Measurements from ENCODE around the gene CMTM7. TPM values are rescaled to one million over a fixed set of nuclear protein-coding genes. Genes with fewer than 3 reads are reported as not detected.

Gene CMTM7
- total and polyA plus RNA-seq, 12 donors = 5.4 to 19.2 (median 13.0) TPM

DNA sequence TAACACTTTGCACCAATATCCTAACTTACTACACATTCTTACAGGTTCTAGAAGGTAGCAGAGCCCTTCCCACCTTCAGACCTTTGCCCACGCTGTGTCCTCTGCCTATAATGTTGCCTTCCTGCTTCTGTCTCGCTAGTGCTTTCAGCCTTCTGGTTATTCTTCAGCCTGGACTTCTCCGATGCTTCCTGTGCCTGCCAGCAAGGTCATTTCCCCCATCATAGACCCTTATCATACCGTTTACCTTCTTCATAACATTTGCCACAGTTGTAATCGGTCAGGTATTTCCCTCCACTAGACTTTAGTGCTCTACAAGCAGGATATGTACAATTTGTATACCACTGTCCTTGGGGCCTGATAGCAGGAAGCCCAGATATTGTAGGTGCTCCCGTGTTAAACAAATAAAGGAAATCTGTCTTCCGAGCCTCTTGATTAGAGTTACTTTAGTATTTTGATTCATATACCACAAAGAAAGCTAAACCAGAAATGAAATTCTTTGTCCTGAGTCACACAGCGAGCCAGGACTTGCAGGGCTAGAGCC is 35.8 kb upstream of the CMTM7 start:
- H3K4me3 ChIP-seq = no peak overlapping the region
- no peaks in the 10 kb centered on the region for H3K4me1 ChIP-seq (replicated peaks in 1 of 2)
- intact Hi-C loops (cut with DNase I) = no loop called here
- 80 to 85% (median 83%) methylated on average over 8 of the region's 8 CpGs for WGBS, 4 donors
- no peak for TF ChIP-seq POLR2A (IDR thresholded peaks at IDR 0.05)
- TF ChIP-seq, protein P1, sequence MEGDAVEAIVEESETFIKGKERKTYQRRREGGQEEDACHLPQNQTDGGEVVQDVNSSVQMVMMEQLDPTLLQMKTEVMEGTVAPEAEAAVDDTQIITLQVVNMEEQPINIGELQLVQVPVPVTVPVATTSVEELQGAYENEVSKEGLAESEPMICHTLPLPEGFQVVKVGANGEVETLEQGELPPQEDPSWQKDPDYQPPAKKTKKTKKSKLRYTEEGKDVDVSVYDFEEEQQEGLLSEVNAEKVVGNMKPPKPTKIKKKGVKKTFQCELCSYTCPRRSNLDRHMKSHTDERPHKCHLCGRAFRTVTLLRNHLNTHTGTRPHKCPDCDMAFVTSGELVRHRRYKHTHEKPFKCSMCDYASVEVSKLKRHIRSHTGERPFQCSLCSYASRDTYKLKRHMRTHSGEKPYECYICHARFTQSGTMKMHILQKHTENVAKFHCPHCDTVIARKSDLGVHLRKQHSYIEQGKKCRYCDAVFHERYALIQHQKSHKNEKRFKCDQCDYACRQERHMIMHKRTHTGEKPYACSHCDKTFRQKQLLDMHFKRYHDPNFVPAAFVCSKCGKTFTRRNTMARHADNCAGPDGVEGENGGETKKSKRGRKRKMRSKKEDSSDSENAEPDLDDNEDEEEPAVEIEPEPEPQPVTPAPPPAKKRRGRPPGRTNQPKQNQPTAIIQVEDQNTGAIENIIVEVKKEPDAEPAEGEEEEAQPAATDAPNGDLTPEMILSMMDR (IDR thresholded peaks at IDR 0.05) = no peak
- DNase-seq = no peak
- H3K36me3 ChIP-seq (replicated peaks in 1 of 2) = no peaks in the 10 kb centered on the region
- H3K27ac ChIP-seq = no peak overlapping the region
- no peaks in the 10 kb centered on the region for H3K9me3 ChIP-seq (replicated peaks in 1 of 3)
- H3K27me3 ChIP-seq = no peaks in the 10 kb centered on the region

GRCh38 chr3:32359766-32360492 is 31.7 kb upstream of the CMTM7 start:
- Histone ChIP-seq H3K27ac (no peak overlapping the region), H3K4me3 (no peak overlapping the region), H3K4me1 (replicated peaks in 1 of 2) (no peaks in the 10 kb centered on the region), H3K9me3 (replicated peaks in 1 of 3) (no peaks in the 10 kb centered on the region), H3K27me3 (no peaks in the 10 kb centered on the region), H3K36me3 (replicated peaks in 1 of 2) (no peaks in the 10 kb centered on the region)
- WGBS, 4 donors = 93 to 95% (median 93%) methylated on average over 5 of the region's 5 CpGs
- DNase-seq = no peak
- TF ChIP-seq, protein P1 (IDR thresholded peaks at IDR 0.05) = no peak
- intact Hi-C loops (cut with DNase I) = no loop called here

DNA sequence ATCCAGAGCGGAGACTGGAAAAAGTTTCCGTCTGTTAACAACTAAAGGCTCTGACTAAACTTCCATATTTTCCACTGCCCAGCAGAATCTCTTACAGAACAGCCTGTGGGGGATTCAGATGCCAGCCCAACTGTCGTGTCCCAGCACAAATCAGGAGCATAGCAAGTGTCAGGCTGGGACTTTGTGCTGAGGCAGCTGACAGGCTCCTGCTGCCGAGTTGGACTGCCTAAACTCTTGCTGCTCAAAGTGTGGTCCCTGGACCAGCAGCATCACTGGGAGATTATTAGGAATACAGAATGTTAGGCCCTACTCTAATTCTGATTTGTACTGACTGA is 31.2 kb upstream of the CMTM7 start:
- no peak for DNase-seq
- H3K4me3 ChIP-seq = no peak overlapping the region
- H3K4me1 ChIP-seq (replicated peaks in 1 of 2) = no peaks in the 10 kb centered on the region
- intact Hi-C loops (cut with DNase I) = no loop called here
- WGBS, 4 donors = 75 to 91% (median 81%) methylated on average over 3 to 4 of the region's 4 CpGs
- no peaks in the 10 kb centered on the region for H3K9me3 ChIP-seq (replicated peaks in 1 of 3)
- no peaks in the 10 kb centered on the region for H3K27me3 ChIP-seq
- no peaks in the 10 kb centered on the region for H3K36me3 ChIP-seq (replicated peaks in 1 of 2)
- H3K27ac ChIP-seq = no peak overlapping the region
- TF ChIP-seq POLR2A (IDR thresholded peaks at IDR 0.05) = no peak
- TF ChIP-seq, protein P1 (IDR thresholded peaks at IDR 0.05) = no peak

DNA sequence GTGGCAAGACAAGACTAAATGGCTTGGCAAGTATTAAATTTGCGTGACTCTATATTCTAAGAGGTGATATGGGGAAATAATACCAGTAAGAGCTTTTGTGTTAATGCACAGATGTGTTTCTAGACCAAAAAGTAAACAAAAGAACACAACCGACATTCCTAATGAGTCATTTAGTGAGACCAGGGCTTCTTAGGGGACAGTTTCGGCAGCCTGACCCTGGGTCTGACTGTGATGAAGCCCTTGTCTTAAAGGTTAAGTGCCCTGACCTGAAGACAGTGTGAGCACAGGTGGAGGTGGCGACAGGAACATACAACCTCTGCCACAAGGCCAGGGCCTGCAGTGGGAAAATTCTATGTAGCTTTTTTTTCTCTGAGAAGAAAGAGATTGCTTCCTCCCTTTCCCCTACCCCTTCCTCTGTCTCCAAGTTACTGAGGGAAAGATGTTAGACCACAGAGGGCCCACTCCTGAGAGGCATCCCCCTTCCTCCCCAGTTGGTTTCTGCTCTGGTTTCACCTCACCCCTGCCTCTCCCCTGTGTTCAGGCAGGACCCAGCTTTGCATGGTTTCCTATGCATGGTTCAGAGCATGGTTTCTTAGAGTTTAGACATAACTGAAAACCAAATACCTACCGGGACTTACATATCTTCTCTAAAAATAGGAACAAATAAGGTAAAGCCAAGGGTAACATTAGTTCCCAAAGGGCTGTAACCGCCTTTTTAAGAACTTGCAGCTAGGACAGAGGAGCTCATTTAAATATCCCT is 24.8 kb upstream of the CMTM7 start:
- Histone ChIP-seq H3K36me3 (replicated peaks in 1 of 2) (no peaks in the 10 kb centered on the region), H3K27me3 (no peaks in the 10 kb centered on the region), H3K4me3 (no peak overlapping the region), H3K9me3 (replicated peaks in 1 of 3) (no peaks in the 10 kb centered on the region), H3K27ac (no peak overlapping the region), H3K4me1 (replicated peaks in 1 of 2) (no peaks in the 10 kb centered on the region)
- TF ChIP-seq, protein P1 (IDR thresholded peaks at IDR 0.05) = no peak
- no peak for TF ChIP-seq POLR2A (IDR thresholded peaks at IDR 0.05)
- WGBS, 4 donors = 73 to 87% (median 85%) methylated on average over 6 of the region's 6 CpGs
- no peak for DNase-seq
- intact Hi-C loops (cut with DNase I) = no loop called here

Measured in adrenal gland (tissue), 12 donors.